Measurements from ENCODE around the gene ABI2. TPM values are rescaled to one million over a fixed set of nuclear protein-coding genes. Genes with fewer than 3 reads are reported as not detected.
"Not testable (repeated sequence)": the region's sequence is repeated elsewhere in the genome, so short reads cannot be mapped to it uniquely, and the experiment has no call there.

Gene ABI2
- total RNA-seq = 10 to 100 TPM; 40.1 to 48.9 TPM

GRCh38 chr2:203327901-203328759 is at the start of gene ABI2:
Gene ABI2 (plus strand): TSS chr2:203328394. CDS start chr2:203328515, 121 bp downstream.
- peak within 1 kb of the TSS; percentile 90 for H3K27ac Mint-ChIP-seq
- DNase-seq = peak; percentile 63 to 77
- peak within 1 kb of the TSS; percentile 89 to 97 for H3K4me3 Mint-ChIP-seq
- ATAC-seq (replicated peaks in 1 of 2) = peak; percentile 63 to 67
- H3K27me3 Mint-ChIP-seq (ENCODE audit: low read depth) = no peaks in the 10 kb centered on the region
- no peaks in the 10 kb centered on the region for H3K9me3 Mint-ChIP-seq
- peaks cover 0 to 3% of the 10 kb centered on the region in 2 donors for H3K36me3 Mint-ChIP-seq (ENCODE audit: insufficient read depth in 2 of 2)
- H3K4me1 Mint-ChIP-seq (ENCODE audit: low read depth) = peaks cover 43% of the 10 kb centered on the region

- Mint-ChIP-seq H3K36me3 (ENCODE audit: insufficient read depth in 2 of 2) (peaks cover 0 to 13% of the 10 kb centered on the region in 2 donors), H3K4me3 (no peak overlapping the region)
Observed at GRCh38 chr2:203279288-203279687, 48.9 kb upstream of the ABI2 start.

GRCh38 chr2:203280428-203281064 is 47.6 kb upstream of the ABI2 start:
- Mint-ChIP-seq H3K27me3 (ENCODE audit: low read depth) (no peaks in the 10 kb centered on the region), H3K4me1 (ENCODE audit: low read depth) (no peaks in the 10 kb centered on the region), H3K27ac (peak overlapping the region; percentile 22), H3K4me3 (no peak overlapping the region), H3K9me3 (no peaks in the 10 kb centered on the region), H3K36me3 (ENCODE audit: insufficient read depth in 2 of 2) (peaks cover 0 to 14% of the 10 kb centered on the region in 2 donors)
- no peak for ATAC-seq (replicated peaks in 1 of 2)
- no peak for DNase-seq

More at GRCh38 chr2:203279288-203279687, 48.9 kb upstream of the ABI2 start:
- Mint-ChIP-seq H3K27me3 (ENCODE audit: low read depth) (no peaks in the 10 kb centered on the region), H3K4me1 (ENCODE audit: low read depth) (no peaks in the 10 kb centered on the region), H3K27ac (no peak overlapping the region), H3K9me3 (no peaks in the 10 kb centered on the region)
- DNase-seq = no peak
- ATAC-seq (replicated peaks in 1 of 2) = no peak

GRCh38 chr2:203282101-203282500 is 46.1 kb upstream of the ABI2 start:
- Mint-ChIP-seq H3K4me1 (ENCODE audit: low read depth) (no peaks in the 10 kb centered on the region), H3K36me3 (ENCODE audit: insufficient read depth in 2 of 2) (peaks cover 0 to 12% of the 10 kb centered on the region in 2 donors), H3K27me3 (ENCODE audit: low read depth) (no peaks in the 10 kb centered on the region), H3K27ac (no peak overlapping the region), H3K4me3 (no peak overlapping the region), H3K9me3 (no peaks in the 10 kb centered on the region)
- DNase-seq (no peak), ATAC-seq (replicated peaks in 1 of 2) (no peak)

- H3K9me3 Mint-ChIP-seq = no peaks in the 10 kb centered on the region
- peaks cover 1 to 10% of the 10 kb centered on the region in 2 donors for H3K36me3 Mint-ChIP-seq (ENCODE audit: insufficient read depth in 2 of 2)
- no peak overlapping the region for H3K27ac Mint-ChIP-seq
- no peaks in the 10 kb centered on the region for H3K4me1 Mint-ChIP-seq (ENCODE audit: low read depth)
- H3K27me3 Mint-ChIP-seq (ENCODE audit: low read depth) = no peaks in the 10 kb centered on the region
- ATAC-seq (replicated peaks in 1 of 2) (no peak), DNase-seq (no peak)
- H3K4me3 Mint-ChIP-seq = no peak overlapping the region
Observed at GRCh38 chr2:203286532-203286931, 41.7 kb upstream of the ABI2 start.

GRCh38 chr2:203301667-203302066 is 26.5 kb upstream of the ABI2 start:
- H3K4me3 Mint-ChIP-seq = no peak overlapping the region
- no peaks in the 10 kb centered on the region for H3K9me3 Mint-ChIP-seq
- H3K4me1 Mint-ChIP-seq (ENCODE audit: low read depth) = no peaks in the 10 kb centered on the region
- ATAC-seq (replicated peaks in 1 of 2) = no peak
- peaks cover 0 to 4% of the 10 kb centered on the region in 2 donors for H3K36me3 Mint-ChIP-seq (ENCODE audit: insufficient read depth in 2 of 2)
- no peaks in the 10 kb centered on the region for H3K27me3 Mint-ChIP-seq (ENCODE audit: low read depth)
- DNase-seq = no peak
- H3K27ac Mint-ChIP-seq = no peak overlapping the region

- H3K9me3 Mint-ChIP-seq; ATAC-seq (replicated peaks in 1 of 2); DNase-seq; H3K4me3 Mint-ChIP-seq; H3K36me3 Mint-ChIP-seq (ENCODE audit: insufficient read depth in 2 of 2); H3K27me3 Mint-ChIP-seq (ENCODE audit: low read depth); H3K4me1 Mint-ChIP-seq (ENCODE audit: low read depth); H3K27ac Mint-ChIP-seq: not testable (repeated sequence)
Observed at GRCh38 chr2:203302586-203302985, 25.6 kb upstream of the ABI2 start.

- peaks cover 0 to 3% of the 10 kb centered on the region in 2 donors for H3K9me3 Mint-ChIP-seq
- no peaks in the 10 kb centered on the region for H3K4me1 Mint-ChIP-seq (ENCODE audit: low read depth)
- ATAC-seq (replicated peaks in 1 of 2) (no peak), DNase-seq (no peak)
- H3K27ac Mint-ChIP-seq = no peak overlapping the region
- peaks cover 0 to 8% of the 10 kb centered on the region in 2 donors for H3K36me3 Mint-ChIP-seq (ENCODE audit: insufficient read depth in 2 of 2)
- H3K27me3 Mint-ChIP-seq (ENCODE audit: low read depth) = no peaks in the 10 kb centered on the region
- no peak overlapping the region for H3K4me3 Mint-ChIP-seq
Observed at GRCh38 chr2:203310688-203311436, 17.3 kb upstream of the ABI2 start.

GRCh38 chr2:203326356-203326755 is 1.8 kb upstream of the ABI2 start:
- DNase-seq = no peak
- Mint-ChIP-seq H3K9me3 (no peaks in the 10 kb centered on the region), H3K27ac (no peak overlapping the region), H3K4me1 (ENCODE audit: low read depth) (peaks cover 40% of the 10 kb centered on the region), H3K4me3 (peak overlapping the region in 1 of 2 donors; percentile 58), H3K36me3 (ENCODE audit: insufficient read depth in 2 of 2) (peaks cover 0 to 3% of the 10 kb centered on the region in 2 donors), H3K27me3 (ENCODE audit: low read depth) (no peaks in the 10 kb centered on the region)
- ATAC-seq (replicated peaks in 1 of 2) = peak; percentile 37 to 59

GRCh38 chr2:203327582-203327900 is 653 bp upstream of the ABI2 start:
- Mint-ChIP-seq H3K27ac (peak overlapping the region; percentile 77), H3K4me1 (ENCODE audit: low read depth) (peaks cover 43% of the 10 kb centered on the region), H3K36me3 (ENCODE audit: insufficient read depth in 2 of 2) (peaks cover 0 to 3% of the 10 kb centered on the region in 2 donors), H3K9me3 (no peaks in the 10 kb centered on the region), H3K4me3 (peak overlapping the region; percentile 83 to 88), H3K27me3 (ENCODE audit: low read depth) (no peaks in the 10 kb centered on the region)
- peak in 1 of 2 donors; percentile 3 for ATAC-seq (replicated peaks in 1 of 2)
- DNase-seq = peak in 1 of 2 donors; percentile 7

- ATAC-seq (replicated peaks in 1 of 2) = peak; percentile 67 to 82
Observed at GRCh38 chr2:203328760-203329540, 756 bp downstream of the ABI2 start.

GRCh38 chr2:203330434-203330833 is 2.2 kb downstream of the ABI2 start:
- Mint-ChIP-seq H3K4me3 (peak overlapping the region; percentile 87 to 97), H3K9me3 (no peaks in the 10 kb centered on the region), H3K27ac (no peak overlapping the region), H3K4me1 (ENCODE audit: low read depth) (peaks cover 49% of the 10 kb centered on the region), H3K36me3 (ENCODE audit: insufficient read depth in 2 of 2) (peaks cover 3 to 5% of the 10 kb centered on the region in 2 donors), H3K27me3 (ENCODE audit: low read depth) (no peaks in the 10 kb centered on the region)
- no peak for DNase-seq
- ATAC-seq (replicated peaks in 1 of 2) = no peak

More at GRCh38 chr2:203328760-203329540, 756 bp downstream of the ABI2 start:
- Mint-ChIP-seq H3K27me3 (ENCODE audit: low read depth) (no peaks in the 10 kb centered on the region), H3K4me3 (peak overlapping the region; percentile 87 to 97), H3K4me1 (ENCODE audit: low read depth) (peaks cover 44% of the 10 kb centered on the region), H3K36me3 (ENCODE audit: insufficient read depth in 2 of 2) (peaks cover 0 to 3% of the 10 kb centered on the region in 2 donors), H3K27ac (peak overlapping the region; percentile 90), H3K9me3 (no peaks in the 10 kb centered on the region)
- DNase-seq = peak; percentile 72 to 78
